ENCODE data around the gene RAPGEF1. TPM values are rescaled to one million over a fixed set of nuclear protein-coding genes. Genes with fewer than 3 reads are reported as not detected.

The RAPGEF1 gene
- total RNA-seq, 1 donor from 2014 or later, result 33.3 TPM

DNA sequence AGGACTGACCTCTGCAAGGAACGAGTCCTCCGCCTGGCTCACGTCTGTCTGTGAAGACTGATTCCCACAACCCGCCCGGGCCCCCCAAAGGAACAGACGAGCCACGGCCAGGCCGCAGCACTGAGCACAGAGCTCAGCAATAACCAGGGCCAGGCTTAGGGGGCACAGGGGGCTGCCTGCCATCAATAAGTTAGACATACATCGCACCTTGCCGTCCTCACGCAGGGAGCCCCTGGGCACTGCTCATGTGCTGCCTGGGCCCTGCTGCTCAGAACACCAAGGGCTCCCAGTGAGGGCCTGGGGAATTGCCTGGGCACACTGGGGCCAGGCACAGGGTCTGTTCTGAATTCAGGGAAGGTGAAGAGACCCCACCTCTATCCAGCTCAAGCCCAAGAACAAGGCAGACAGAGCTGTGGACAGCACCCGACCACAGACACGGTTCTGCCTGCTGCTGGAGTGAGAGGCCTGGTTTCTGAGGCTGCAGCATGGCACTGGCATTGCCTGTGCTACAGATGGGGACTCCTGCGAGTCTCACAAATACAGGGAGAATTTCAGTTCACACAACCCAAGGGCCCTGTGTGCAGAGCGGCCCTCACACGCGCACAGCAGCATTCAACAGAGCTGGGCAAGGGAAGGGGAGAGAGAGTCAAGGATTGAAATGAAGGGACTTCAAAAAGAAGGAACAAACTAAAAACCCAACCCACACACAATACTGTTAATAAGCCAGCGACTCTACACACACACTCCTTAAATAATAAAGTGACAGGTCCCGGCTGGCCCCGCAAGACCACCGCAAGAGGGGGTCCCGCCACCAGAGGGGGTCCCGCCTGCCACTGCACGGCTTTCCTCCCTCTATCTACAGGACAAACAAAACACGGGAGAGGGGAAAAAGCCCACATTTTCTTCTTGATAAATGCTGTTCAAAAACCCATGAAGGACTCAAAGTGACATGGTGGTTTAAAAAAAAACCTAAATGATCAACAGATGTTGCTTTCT, 162.6 kb downstream of the RAPGEF1 start:
- Histone ChIP-seq H2AFZ (replicated peaks) (no peak overlapping the region), H3K79me2 (ENCODE audit: low read depth) (no peaks in the 10 kb centered on the region), H3K9me3 (ENCODE audit: low read depth) (no peaks in the 10 kb centered on the region), H3K4me3 (no peak overlapping the region), H4K20me1 (ENCODE audit: low read depth) (no peaks in the 10 kb centered on the region), H3K27me3 (no peaks in the 10 kb centered on the region), H3K4me2 (no peak overlapping the region), H3K9ac (no peak overlapping the region), H3K4me1 (no peaks in the 10 kb centered on the region), H3F3A (ENCODE audit: low read depth) (no peaks in the 10 kb centered on the region), H3K36me3 (no peaks in the 10 kb centered on the region), H3K27ac (no peak overlapping the region)
- Mint-ChIP-seq H3K27me3 (ENCODE audit: insufficient read depth, low read depth) (peaks cover 3% of the 10 kb centered on the region), H3K36me3 (peaks cover 19% of the 10 kb centered on the region), H3K9me3 (no peaks in the 10 kb centered on the region), H3K4me3 (no peak overlapping the region), H3K4me1 (no peaks in the 10 kb centered on the region), H3K27ac (no peak overlapping the region)
- no peak for DNase-seq (ENCODE audit: low spot score)
- TF ChIP-seq, protein P1, sequence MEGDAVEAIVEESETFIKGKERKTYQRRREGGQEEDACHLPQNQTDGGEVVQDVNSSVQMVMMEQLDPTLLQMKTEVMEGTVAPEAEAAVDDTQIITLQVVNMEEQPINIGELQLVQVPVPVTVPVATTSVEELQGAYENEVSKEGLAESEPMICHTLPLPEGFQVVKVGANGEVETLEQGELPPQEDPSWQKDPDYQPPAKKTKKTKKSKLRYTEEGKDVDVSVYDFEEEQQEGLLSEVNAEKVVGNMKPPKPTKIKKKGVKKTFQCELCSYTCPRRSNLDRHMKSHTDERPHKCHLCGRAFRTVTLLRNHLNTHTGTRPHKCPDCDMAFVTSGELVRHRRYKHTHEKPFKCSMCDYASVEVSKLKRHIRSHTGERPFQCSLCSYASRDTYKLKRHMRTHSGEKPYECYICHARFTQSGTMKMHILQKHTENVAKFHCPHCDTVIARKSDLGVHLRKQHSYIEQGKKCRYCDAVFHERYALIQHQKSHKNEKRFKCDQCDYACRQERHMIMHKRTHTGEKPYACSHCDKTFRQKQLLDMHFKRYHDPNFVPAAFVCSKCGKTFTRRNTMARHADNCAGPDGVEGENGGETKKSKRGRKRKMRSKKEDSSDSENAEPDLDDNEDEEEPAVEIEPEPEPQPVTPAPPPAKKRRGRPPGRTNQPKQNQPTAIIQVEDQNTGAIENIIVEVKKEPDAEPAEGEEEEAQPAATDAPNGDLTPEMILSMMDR (IDR thresholded peaks at IDR 0.05), result peak; percentile 13
- no peak for TF ChIP-seq EZH2phosphoT487 (IDR thresholded peaks at IDR 0.05)

DNA sequence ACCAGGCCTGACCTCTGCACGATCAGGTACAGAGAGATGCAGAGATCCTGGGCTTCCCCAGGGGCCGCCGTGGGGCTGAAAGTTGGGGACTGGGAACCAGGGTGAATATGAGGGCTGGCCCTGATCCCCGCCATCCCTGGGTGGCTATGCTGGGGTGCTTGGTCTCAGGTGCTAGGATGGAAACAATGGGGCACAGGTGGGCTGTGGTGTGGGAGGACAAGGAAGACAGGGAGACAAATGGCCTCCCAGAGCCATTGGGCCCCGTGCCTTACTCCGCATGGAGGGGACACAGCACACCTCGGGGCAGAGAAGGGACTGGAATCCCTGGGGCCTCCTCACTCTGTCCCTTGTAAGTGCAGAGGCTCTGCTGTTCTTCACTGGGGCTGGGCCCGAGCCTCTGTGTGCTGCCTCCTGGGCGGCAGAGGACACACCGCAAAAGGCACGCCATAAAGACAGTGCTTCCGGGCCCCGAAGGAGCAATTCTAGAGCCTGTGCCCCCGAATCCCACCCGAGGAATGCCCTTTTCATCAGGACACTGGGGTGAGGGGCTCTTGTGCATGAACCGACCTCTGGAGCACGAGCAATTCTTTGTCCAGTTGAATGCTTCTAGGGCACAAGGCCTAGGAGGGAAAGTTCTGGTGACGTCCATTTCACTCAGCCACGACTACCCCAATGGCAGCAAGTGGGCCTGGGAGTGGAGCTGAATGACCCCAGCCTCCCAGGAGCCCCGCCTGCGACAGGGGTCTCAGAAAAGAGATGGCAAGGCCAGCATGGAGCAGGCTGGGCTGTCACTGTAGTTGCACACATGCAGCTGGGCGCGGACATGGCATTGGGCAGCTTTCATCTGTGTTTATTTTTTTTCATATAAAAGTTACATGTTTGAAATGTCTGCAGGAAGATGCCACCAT, 163.7 kb downstream of the RAPGEF1 start:
- Histone ChIP-seq H3K27ac (no peak overlapping the region), H3K4me1 (no peaks in the 10 kb centered on the region), H3K4me2 (no peak overlapping the region), H3F3A (ENCODE audit: low read depth) (no peaks in the 10 kb centered on the region), H3K36me3 (no peaks in the 10 kb centered on the region), H3K9me3 (ENCODE audit: low read depth) (no peaks in the 10 kb centered on the region), H3K9ac (no peak overlapping the region), H4K20me1 (ENCODE audit: low read depth) (no peaks in the 10 kb centered on the region), H3K79me2 (ENCODE audit: low read depth) (no peaks in the 10 kb centered on the region), H2AFZ (replicated peaks) (no peak overlapping the region), H3K27me3 (no peaks in the 10 kb centered on the region), H3K4me3 (no peak overlapping the region)
- peaks cover 3% of the 10 kb centered on the region for H3K27me3 Mint-ChIP-seq (ENCODE audit: insufficient read depth, low read depth)
- H3K4me1 Mint-ChIP-seq, result no peaks in the 10 kb centered on the region
- TF ChIP-seq EZH2phosphoT487 (IDR thresholded peaks at IDR 0.05), result no peak
- no peak for TF ChIP-seq EZH2 (IDR thresholded peaks at IDR 0.05)
- TF ChIP-seq, protein P1 (IDR thresholded peaks at IDR 0.05), result no peak
- H3K4me3 Mint-ChIP-seq, result no peak overlapping the region
- no peak for DNase-seq (ENCODE audit: low spot score)
- H3K9me3 Mint-ChIP-seq, result no peaks in the 10 kb centered on the region
- peaks cover 14% of the 10 kb centered on the region for H3K36me3 Mint-ChIP-seq
- no peak overlapping the region for H3K27ac Mint-ChIP-seq

DNA sequence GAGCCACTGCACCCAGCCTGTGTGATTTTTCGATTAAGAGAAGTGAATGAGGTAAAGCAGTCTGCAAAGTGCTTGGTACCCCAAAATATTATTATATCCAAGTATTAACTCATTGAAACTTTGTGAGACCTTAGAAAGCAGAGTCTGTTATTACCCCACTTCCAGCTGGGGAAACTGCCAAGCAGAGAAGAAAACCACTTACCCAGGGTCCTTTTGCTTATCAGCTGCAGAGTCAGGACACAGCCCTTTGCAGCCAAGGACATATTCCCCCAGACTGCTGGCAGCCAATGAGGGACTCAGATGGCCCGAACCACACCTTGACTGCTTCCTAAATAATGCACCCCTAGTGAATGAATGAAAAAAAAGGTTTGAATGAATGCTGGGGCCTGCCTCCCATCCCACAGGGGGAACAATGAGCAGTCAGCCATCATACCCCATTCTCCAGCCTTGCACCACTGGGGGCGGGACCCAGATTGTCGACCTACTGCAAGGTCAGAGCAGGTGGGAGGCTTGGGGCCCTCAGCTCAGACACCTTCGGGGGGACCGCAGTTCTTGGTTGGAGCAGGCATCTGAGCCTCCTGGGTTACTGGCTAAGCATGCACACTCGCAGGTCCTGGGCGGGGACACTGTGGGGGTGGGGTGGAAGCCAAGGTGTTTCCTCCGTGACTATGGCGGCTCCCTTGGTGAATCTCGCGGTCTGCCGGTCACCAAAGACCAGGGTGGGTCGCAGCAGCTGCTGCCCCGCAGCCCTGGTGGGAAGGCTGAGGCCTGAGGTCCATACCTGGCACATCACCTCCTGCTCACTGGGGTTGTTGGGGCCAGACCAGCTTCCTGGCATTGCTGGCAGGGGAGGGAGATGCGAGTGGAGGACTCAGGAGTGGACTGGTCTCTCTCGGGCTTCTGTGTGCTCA, 164.9 kb downstream of the RAPGEF1 start:
- no peaks in the 10 kb centered on the region for H3K36me3 ChIP-seq
- no peaks in the 10 kb centered on the region for H3K4me1 ChIP-seq
- no peak overlapping the region for H3K4me3 ChIP-seq
- H4K20me1 ChIP-seq (ENCODE audit: low read depth), result no peaks in the 10 kb centered on the region
- no peaks in the 10 kb centered on the region for H3K27me3 ChIP-seq
- no peak for DNase-seq (ENCODE audit: low spot score)
- H3K9ac ChIP-seq, result no peak overlapping the region
- H3K9me3 ChIP-seq (ENCODE audit: low read depth), result no peaks in the 10 kb centered on the region
- H3F3A ChIP-seq (ENCODE audit: low read depth), result no peaks in the 10 kb centered on the region
- no peak overlapping the region for H3K4me2 ChIP-seq
- Mint-ChIP-seq H3K36me3 (peaks cover 17% of the 10 kb centered on the region), H3K4me1 (no peaks in the 10 kb centered on the region), H3K9me3 (no peaks in the 10 kb centered on the region), H3K4me3 (no peak overlapping the region), H3K27ac (no peak overlapping the region), H3K27me3 (ENCODE audit: insufficient read depth, low read depth) (no peaks in the 10 kb centered on the region)
- no peaks in the 10 kb centered on the region for H3K79me2 ChIP-seq (ENCODE audit: low read depth)
- no peak overlapping the region for H3K27ac ChIP-seq
- TF ChIP-seq EZH2phosphoT487 (IDR thresholded peaks at IDR 0.05) (no peak), EZH2 (IDR thresholded peaks at IDR 0.05) (no peak)
- TF ChIP-seq, protein P1 (IDR thresholded peaks at IDR 0.05), result no peak
- no peak overlapping the region for H2AFZ ChIP-seq (replicated peaks)
